Measurements from ENCODE around the gene TSPAN15.

DNA sequence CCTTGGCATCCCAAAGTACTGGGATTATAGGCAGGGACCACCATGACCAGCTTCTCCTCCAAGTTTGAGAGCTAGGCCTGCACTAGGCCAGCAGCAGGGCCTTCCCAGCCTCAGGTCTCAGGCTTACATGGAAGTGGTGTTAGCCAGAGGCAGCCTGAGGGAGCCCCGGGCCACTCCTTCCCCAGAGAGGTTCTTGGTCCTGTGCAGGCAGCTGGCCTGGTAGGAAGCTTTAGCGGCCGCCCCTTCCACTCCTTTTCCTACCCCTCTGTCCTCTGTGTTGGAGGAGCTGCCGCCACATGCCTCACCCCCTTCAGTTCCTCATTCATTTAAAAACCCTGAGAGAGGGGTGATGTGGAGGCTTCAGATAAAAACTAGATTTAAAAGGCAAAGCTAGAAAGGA is 40.3 kb downstream of the TSPAN15 start:
- TF ChIP-seq, protein P1, sequence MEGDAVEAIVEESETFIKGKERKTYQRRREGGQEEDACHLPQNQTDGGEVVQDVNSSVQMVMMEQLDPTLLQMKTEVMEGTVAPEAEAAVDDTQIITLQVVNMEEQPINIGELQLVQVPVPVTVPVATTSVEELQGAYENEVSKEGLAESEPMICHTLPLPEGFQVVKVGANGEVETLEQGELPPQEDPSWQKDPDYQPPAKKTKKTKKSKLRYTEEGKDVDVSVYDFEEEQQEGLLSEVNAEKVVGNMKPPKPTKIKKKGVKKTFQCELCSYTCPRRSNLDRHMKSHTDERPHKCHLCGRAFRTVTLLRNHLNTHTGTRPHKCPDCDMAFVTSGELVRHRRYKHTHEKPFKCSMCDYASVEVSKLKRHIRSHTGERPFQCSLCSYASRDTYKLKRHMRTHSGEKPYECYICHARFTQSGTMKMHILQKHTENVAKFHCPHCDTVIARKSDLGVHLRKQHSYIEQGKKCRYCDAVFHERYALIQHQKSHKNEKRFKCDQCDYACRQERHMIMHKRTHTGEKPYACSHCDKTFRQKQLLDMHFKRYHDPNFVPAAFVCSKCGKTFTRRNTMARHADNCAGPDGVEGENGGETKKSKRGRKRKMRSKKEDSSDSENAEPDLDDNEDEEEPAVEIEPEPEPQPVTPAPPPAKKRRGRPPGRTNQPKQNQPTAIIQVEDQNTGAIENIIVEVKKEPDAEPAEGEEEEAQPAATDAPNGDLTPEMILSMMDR (IDR thresholded peaks at IDR 0.05; ENCODE audit: insufficient read depth, low read length, poor library complexity, severe bottlenecking): no peak
- TF ChIP-seq EZH2phosphoT487 (conservative IDR thresholded peaks at IDR 0.05; ENCODE audit: low read length): no peak

Measured in SU-DHL-6 (cell line).